HUES6 (cell line): ENCODE data around the gene MSRB1.

Experiments used
- H3K27ac ChIP-seq: 2 replicates; pipeline ENCODE4 v1.7.0; 2013; ENCODE audit warnings: low read depth, mild to moderate bottlenecking, low read length, inconsistent platforms
- H3K27me3 ChIP-seq: 2 replicates; pipeline ENCODE4 v1.6.1; 2013; ENCODE audit warnings: low read length; ENCODE audit not compliant: control insufficient read depth, insufficient read depth
- H3K36me3 ChIP-seq: 2 replicates; pipeline ENCODE4 v1.6.1; 2013; ENCODE audit warnings: low read length; ENCODE audit not compliant: control insufficient read depth, insufficient read depth
- H3K4me1 ChIP-seq: 2 replicates; pipeline ENCODE4 v1.6.1; 2013; ENCODE audit warnings: low read length; ENCODE audit not compliant: control insufficient read depth, insufficient read depth
- H3K4me3 ChIP-seq: 2 replicates; pipeline ENCODE4 v1.5.1; 2013; ENCODE audit warnings: low read depth, low read length
- H3K9ac ChIP-seq: one replicate; pipeline ENCODE4 v1.6.1; 2013; ENCODE audit warnings: mild to moderate bottlenecking, low read length
- H3K9me3 ChIP-seq: 2 replicates; pipeline ENCODE4 v1.6.1; 2013; ENCODE audit warnings: low read depth, low read length; ENCODE audit not compliant: control insufficient read depth, insufficient read depth

MSRB1 gene

GRCh38 chr16:1919327-1919998 is 23.5 kb downstream of the MSRB1 start:
- Histone ChIP-seq H3K27me3 (peaks cover 86% of the 10 kb centered on the region), H3K4me3 (no peak overlapping the region)

DNA sequence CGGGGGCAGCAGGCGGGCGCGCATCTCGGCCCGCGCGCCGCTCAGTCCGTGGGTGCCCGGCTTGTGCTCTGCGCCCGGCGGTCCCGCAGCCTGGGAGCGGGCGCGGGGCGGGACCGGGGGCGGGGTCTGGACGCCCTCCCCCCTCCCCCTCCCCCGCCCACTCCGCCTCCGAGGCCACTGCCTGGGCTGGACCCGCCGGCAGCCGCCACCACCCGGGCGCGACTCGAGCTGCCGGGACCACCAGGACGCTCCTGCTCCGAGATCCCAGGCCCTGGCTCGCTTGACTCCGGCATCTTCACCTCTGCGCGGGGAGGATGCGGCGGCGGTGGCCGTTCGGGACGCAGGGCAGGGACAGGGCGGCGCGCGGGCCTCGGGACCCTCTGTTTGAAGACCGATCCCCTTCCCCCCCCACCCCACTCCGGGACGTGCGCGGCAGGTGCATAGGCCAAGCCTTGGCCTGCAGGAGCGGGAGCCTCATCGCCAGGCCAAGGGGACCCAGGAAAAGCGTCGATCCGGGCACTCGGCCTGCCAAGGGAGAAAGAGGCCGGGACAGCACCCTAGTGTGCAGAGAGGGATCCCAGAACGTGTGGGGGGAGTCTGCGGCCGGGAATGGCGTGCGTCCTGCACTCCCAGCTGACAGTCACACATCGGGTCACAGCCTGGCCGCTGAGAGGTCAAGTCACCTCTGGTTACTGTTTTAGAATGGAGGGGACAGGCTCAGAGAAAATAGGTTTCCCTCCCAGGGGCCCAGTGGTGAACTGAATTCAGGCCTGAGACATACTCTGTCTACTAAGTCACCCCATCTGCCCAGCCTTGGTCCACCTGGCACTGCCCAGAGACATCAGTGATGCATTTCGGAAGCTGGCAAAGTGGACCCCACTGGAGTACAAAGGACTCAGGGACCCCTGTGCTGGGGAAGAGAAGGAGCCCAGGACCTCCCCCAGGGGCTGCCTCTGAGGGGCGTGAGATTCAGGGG is 24.4 kb downstream of the MSRB1 start, which contains the start of gene HS3ST6:
TSS of gene HS3ST6 (minus strand) at position 65 of the 976 bp plus-strand sequence. CDS start 92 bp downstream, outside the sequence.
- Histone ChIP-seq H3K4me3 (peak within 1 kb of the TSS; percentile 61), H3K9ac (no peak within 1 kb of the TSS), H3K4me1 (peaks cover 50% of the 10 kb centered on the region), H3K27me3 (peaks cover 92% of the 10 kb centered on the region), H3K36me3 (no peaks in the 10 kb centered on the region), H3K9me3 (0 out of 2 replicates have a peak, but pooled peaks cover 2% of the 10 kb centered on the region), H3K27ac (no peak within 1 kb of the TSS)

More at GRCh38 chr16:1919327-1919998, 23.5 kb downstream of the MSRB1 start:
- Histone ChIP-seq H3K27ac (no peak overlapping the region), H3K4me1 (peaks cover 49% of the 10 kb centered on the region), H3K9ac (no peak overlapping the region), H3K9me3 (0 out of 2 replicates have a peak, but pooled peaks cover 2% of the 10 kb centered on the region), H3K36me3 (no peaks in the 10 kb centered on the region)

DNA sequence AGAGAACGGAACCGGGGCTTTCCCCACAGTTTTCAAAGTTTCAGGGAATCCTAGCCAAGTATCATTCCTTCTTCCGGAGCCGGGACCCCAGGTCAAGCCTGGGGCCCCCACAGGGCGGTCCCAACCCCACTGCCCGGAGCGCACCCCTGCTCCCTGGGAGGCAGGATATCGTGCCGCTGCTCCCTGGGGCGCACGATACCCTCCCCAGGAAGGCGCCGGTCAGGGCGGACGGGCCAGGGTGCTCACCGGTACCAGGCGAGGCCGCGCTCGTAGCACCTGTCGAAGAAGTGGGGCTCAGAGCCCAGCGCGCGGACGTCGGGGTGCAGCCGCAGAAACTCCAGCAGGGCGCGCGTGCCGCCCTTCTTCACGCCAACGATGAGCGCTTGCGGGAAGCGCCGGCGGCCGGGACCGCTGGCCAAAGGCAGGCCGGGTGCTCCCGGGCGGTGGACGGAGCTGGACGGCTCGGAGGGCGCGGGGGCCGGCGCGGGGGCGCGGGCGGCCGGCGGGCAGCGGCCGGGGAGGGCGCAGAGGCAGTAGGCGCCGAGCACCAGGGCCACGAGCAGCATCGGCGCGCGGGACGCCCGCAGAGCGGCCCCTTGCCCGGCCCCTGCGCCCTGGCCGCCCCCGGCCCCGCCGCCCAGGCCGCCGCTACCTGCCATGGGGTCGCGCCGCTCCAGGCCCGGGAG is 25.2 kb downstream of the MSRB1 start:
- H3K36me3 ChIP-seq = no peaks in the 10 kb centered on the region
- H3K27me3 ChIP-seq = peaks cover 92% of the 10 kb centered on the region
- peak overlapping the region; percentile 49 for H3K4me3 ChIP-seq
- H3K9me3 ChIP-seq = 0 out of 2 replicates have a peak, but pooled peaks cover 2% of the 10 kb centered on the region
- H3K9ac ChIP-seq = no peak overlapping the region
- no peak overlapping the region for H3K27ac ChIP-seq
- H3K4me1 ChIP-seq = peaks cover 49% of the 10 kb centered on the region

DNA sequence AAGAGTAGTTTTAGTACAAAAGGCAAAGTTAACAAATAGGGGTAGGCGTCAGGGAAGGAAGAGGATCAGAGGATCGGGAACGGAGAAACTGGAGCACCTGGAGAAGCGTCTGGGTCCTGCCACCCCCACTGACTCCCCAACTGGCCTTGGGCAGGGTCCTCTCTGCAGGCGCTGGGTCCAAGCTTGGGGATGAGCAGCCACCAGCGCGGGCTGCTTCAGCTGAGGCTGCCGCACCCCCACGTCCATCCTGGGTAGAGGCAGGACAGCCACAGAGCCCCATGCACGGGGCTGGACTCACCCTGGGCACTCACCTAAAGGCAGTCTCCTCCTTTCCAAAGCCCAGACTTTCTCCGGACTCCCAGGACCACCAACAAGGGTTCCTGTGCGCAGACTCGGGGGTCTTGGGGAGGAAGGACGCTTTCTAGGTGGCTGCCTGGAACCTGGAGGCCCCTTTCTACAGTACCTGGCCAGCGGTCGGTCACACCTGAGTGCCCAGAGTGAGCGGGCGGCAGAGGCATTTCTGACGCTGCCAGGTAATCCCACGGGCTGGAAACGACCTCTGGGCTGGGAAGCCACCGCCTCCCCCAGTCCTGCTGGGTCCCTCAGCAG is 25.8 kb downstream of the MSRB1 start:
- Histone ChIP-seq H3K9ac (no peak overlapping the region), H3K9me3 (no peaks in the 10 kb centered on the region), H3K27ac (no peak overlapping the region), H3K4me3 (peak overlapping the region; percentile 49), H3K4me1 (peaks cover 49% of the 10 kb centered on the region), H3K27me3 (peaks cover 85% of the 10 kb centered on the region), H3K36me3 (no peaks in the 10 kb centered on the region)

- Histone ChIP-seq H3K9ac (no peak overlapping the region), H3K4me3 (peak overlapping the region; percentile 49), H3K36me3 (no peaks in the 10 kb centered on the region), H3K9me3 (no peaks in the 10 kb centered on the region), H3K27me3 (peaks cover 85% of the 10 kb centered on the region), H3K27ac (no peak overlapping the region), H3K4me1 (peaks cover 49% of the 10 kb centered on the region)
Observed at GRCh38 chr16:1916640-1916990, 26.4 kb downstream of the MSRB1 start.

DNA sequence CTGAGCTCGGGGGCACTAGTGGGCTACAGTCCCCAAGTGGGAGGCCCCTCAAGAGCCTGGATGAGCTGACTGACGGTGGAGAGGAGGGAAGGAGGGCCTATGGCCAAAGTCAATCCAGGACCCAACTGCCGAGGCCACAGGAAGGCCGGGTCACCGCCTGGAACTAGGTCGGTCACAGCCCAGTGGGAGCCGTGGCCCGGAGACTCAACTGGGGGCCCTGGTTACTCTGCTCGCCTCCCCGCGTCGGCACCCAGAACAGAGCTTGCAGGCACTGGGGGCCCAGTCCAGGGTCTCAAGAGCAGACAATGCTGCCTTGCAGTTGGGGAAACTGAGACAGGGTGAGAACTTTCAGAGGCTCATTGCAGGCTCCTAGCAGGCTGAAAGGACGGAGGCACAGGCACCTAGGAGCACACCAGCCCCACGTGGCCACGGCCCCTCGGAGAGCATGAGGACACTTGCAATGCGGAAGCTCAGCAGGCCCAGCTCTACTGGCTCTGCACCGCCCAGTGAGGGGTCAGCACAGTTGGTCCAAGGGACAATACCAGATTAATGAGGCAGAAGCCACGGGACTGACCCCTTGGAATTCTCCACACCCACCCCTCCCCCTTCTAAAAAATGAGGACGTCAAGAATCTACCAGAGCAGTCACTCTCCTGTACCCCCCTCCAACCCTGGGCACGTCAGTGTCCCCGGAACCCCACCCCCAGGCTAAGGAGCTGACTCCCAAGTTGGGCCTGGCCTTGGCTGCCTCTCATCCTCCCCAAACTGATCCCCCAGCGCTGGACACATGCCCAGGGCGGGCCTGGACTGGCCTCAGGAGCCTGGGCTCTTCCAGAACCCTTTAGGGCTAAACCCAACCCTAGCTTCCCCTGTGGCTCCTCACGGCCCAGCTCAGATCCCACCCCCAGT is 27.0 kb downstream of the MSRB1 start:
- H3K9ac ChIP-seq = no peak overlapping the region
- H3K4me3 ChIP-seq = no peak overlapping the region
- H3K9me3 ChIP-seq = no peaks in the 10 kb centered on the region
- no peaks in the 10 kb centered on the region for H3K36me3 ChIP-seq
- no peak overlapping the region for H3K27ac ChIP-seq
- H3K4me1 ChIP-seq = peaks cover 46% of the 10 kb centered on the region
- H3K27me3 ChIP-seq = peaks cover 78% of the 10 kb centered on the region

GRCh38 chr16:1914988-1915387 is 28.0 kb downstream of the MSRB1 start:
- Histone ChIP-seq H3K27me3 (peaks cover 68% of the 10 kb centered on the region), H3K36me3 (no peaks in the 10 kb centered on the region), H3K9me3 (no peaks in the 10 kb centered on the region), H3K4me3 (no peak overlapping the region), H3K4me1 (peaks cover 39% of the 10 kb centered on the region), H3K27ac (no peak overlapping the region), H3K9ac (no peak overlapping the region)

- Histone ChIP-seq H3K27me3 (peaks cover 60% of the 10 kb centered on the region), H3K27ac (no peak overlapping the region), H3K4me3 (no peak overlapping the region), H3K4me1 (peaks cover 37% of the 10 kb centered on the region), H3K9me3 (no peaks in the 10 kb centered on the region), H3K9ac (no peak overlapping the region), H3K36me3 (no peaks in the 10 kb centered on the region)
Observed at GRCh38 chr16:1914084-1914608, 28.9 kb downstream of the MSRB1 start.

DNA sequence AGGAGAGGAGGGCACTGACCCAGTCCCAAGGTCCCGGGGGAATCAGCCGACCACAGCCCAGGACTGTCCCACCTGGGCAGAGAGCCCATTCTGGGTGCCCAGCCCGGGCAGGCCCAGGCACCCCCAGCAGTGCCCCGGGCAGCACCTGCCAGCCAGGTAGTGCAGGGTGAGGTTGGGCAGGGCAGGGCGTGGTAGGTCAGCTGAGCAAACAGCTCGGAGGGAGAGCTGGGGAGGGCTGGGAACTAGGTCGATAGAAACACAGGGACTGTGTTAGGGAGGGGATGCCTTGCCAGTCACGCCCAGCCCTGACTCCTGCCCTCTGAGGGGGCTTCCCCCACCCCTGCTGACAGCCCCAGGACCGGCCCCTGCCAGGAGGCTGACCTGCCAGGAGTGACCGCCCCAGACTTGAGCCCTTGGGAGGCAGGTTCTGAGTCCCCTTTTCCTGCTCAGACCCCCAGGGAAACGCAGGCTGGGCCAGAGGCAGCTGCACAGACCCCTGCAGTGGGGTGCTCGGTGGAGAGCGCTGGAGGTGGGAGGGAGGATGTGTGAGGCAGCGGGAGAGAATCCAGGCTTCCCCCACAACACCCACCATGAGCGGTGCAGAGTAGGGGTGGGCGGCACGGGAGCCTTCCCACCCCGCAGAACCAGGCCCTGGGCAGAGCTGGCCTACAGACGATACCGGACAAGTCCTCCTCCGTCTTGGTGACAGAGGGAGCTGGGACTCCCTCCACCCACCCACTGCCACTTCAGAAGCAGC is 29.5 kb downstream of the MSRB1 start:
- no peaks in the 10 kb centered on the region for H3K9me3 ChIP-seq
- no peak overlapping the region for H3K27ac ChIP-seq
- no peak overlapping the region for H3K9ac ChIP-seq
- no peak overlapping the region for H3K4me3 ChIP-seq
- H3K36me3 ChIP-seq = no peaks in the 10 kb centered on the region
- peaks cover 32% of the 10 kb centered on the region for H3K4me1 ChIP-seq
- peaks cover 56% of the 10 kb centered on the region for H3K27me3 ChIP-seq
